COLO829 (cell line): ENCODE data around the gene MAU2.
"Not testable (repeated sequence)": the region's sequence is repeated elsewhere in the genome, so short reads cannot be mapped to it uniquely, and the experiment has no call there.

Experiments used
- DNase-seq: peaks from one replicate; pipeline ENCODE4 v3.0.0; 2012; ENCODE audit warnings: low spot score

Gene MAU2

GRCh38 chr19:19384486-19384885 lies 63.9 kb downstream of the MAU2 start:
- DNase-seq: no peak

GRCh38 chr19:19385131-19385895 lies 64.7 kb downstream of the MAU2 start:
- DNase-seq: peak; percentile 93

DNA sequence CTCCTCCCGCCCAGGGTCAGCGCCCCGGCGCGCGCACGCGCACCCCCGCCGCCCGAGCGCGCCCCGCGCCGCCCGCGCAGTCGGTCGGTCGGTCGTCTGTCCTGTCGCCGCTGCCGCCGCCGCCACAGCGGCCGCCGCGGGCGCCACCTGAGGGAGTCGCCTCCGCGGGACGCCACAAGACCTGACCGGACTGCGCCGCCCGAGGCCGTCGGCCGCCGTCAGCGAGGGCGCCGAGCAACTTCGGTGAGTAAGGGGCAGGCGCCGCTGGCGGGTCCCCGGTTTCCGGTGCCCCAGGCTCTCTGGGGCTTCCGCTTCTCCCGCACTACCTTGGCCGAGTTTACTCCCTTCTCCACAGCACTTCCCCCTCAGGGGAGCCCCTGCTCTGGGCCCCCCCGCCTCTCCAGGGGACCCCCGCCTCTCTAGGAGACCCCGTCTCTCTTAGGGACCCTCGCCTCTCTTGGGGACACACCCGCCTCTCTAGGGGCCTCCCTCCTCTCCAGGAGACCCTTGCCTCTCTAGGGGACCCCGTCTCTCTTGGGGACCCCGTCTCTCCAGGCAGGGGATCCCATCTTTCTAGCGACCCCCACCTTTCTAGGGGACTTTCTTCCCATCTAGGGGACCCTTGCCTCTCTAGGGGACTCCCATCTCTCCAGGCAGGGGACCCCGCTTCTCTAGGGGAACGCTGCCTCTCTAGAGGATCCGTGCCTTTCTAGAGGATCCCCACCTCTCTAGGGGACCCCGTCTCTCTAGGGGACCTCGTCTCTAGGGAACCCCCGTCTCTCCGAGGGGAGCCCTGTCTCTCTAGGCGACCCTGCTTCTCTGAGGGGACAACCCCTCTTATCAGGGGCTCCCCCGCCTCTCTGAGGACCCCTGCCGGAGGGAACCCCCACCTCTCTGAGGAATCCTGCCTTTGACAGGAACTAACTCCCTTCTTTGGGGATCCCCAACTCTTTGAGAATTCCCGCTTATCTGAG lies 65.6 kb downstream of the MAU2 start:
- no peak for DNase-seq

GRCh38 chr19:19387108-19387507 lies 66.5 kb downstream of the MAU2 start:
- DNase-seq: no peak

GRCh38 chr19:19388568-19389555 lies 68.2 kb downstream of the MAU2 start:
- DNase-seq: no peak

- DNase-seq: not testable (repeated sequence)
Observed at GRCh38 chr19:19389683-19390082, 69.1 kb downstream of the MAU2 start.

- DNase-seq: not testable (repeated sequence)
Observed at GRCh38 chr19:19394333-19394732, 73.7 kb downstream of the MAU2 start.

GRCh38 chr19:19399733-19400433 lies 79.3 kb downstream of the MAU2 start:
- no peak for DNase-seq

GRCh38 chr19:19402656-19403372 lies 82.2 kb downstream of the MAU2 start:
- no peak for DNase-seq

DNA sequence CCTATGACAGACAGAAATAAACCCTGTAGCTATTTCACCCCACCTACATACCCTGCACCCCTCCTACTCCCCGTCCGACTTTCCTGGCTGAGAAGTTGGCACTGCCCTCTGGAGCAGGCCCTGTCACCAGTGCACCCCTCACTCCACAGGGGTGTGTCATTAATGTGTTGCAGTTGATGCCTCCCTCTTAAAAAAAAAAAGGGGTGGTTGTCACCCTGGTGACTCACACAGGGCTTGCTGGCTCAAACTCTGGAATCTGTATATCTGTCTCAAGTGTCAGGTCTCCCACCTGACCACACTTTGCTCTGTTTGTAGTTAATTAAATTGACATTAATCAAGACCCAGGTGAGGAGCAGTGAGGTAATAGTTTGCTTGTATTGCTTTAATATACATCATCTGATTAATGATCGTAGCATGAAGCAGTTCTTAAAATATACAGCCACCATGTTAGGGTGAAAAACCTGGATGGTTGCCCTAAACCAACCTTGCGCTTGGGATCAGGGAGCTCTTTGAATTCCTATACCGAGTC lies 82.8 kb downstream of the MAU2 start:
- no peak for DNase-seq

GRCh38 chr19:19404879-19405860 lies 84.5 kb downstream of the MAU2 start, which contains the start of gene GATAD2A:
Gene GATAD2A, plus strand, starts transcription at chr19:19405675. Its CDS starts 59,671 bp downstream, at chr19:19465346.
- peak; percentile 77 for DNase-seq

DNA sequence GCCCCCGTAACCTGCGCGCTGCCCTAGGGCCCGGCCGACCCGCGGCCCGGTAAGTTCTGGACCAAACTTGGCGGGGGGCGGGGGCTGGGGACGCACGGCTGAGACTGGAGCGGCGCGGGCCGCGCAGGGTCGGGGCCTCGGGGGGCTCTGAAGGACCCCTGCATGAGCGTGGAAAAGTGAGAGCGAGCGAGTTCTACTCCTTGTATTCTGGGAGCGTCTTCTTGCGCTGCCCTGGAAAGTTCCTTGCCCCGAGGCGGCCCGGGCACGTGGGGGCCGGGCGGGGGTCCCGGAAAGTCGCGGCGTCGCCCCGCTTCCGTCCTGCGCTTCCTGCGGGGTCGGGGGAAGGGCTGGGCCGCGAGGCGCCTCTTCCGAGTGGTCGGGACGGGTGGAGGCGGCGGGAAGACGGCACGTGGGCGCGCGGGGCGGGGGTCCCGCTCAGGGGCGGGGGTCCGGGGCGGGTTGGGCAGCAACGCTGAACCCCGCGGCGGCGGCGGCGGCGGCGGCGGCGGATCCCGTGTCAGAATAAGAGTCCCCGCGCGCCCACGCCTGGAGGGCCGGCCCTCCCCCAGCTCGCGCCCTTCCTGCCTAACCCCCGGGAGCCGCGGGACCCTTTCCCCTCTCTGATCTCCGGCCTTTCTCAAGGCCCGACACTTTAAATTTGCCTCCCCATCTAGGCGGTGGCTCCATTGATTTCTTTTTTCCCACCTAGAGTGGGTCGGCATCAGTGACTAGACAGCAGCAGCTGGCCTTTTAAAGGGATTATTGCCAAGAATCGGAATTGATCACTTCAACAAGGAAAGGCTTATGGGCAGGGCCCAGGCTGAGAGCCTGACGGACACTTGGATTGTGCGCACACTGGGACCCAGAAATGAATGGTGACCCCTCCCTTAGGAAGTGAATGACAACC lies 85.6 kb downstream of the MAU2 start:
- no peak for DNase-seq

- DNase-seq: no peak
Observed at GRCh38 chr19:19406878-19407632, 86.4 kb downstream of the MAU2 start.

DNA sequence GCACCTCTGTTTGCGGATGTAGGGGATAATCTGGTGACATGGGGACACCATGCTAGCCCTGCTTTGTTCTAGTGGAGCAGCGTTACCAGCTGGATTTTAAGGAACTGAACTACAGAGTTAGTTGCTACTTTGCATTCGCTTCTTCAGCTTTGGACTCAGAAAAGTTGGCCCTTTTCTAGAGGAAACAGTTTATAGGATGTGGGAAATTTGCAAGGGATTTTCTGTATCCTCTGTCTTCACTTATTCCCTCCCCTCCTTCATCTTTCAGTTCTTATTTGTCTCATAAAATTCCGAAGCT lies 87.0 kb downstream of the MAU2 start:
- no peak for DNase-seq
